NCI-H2227 treated with DMSO at 0.1 percent for 48 hours (cell line): Measurements from ENCODE around the gene WIPF2.
A peak's percentile ranks its signal among the peaks of the same experiment; 100 is the strongest.
"Not testable (repeated sequence)": the region's sequence is repeated elsewhere in the genome, so short reads cannot be mapped to it uniquely, and the experiment has no call there.

ENCODE experiments used
- DNase-seq: peaks from one replicate; lab custom pipeline; 2025; lab: John Stamatoyannopoulos, UW

WIPF2 gene

DNA sequence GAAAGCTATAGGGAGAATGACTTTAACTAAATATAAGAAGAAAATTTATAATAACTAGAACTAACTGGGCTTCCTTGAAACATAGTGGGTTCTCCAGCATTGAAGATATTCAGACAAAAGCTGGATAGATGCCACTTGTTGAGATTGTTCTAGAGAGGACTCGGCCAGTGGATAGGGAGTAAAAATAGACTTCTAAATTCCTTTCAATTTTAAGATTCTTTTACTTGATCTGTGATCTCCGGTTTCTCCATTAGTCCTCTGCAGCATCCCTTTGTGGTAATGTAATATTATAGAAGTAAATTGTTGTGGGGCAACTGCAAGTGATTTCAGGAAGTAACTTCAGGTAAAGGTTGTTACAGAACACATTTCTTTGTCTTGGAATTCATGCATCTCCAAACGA lies 79.6 kb downstream of the WIPF2 start:
- no peak for DNase-seq

DNA sequence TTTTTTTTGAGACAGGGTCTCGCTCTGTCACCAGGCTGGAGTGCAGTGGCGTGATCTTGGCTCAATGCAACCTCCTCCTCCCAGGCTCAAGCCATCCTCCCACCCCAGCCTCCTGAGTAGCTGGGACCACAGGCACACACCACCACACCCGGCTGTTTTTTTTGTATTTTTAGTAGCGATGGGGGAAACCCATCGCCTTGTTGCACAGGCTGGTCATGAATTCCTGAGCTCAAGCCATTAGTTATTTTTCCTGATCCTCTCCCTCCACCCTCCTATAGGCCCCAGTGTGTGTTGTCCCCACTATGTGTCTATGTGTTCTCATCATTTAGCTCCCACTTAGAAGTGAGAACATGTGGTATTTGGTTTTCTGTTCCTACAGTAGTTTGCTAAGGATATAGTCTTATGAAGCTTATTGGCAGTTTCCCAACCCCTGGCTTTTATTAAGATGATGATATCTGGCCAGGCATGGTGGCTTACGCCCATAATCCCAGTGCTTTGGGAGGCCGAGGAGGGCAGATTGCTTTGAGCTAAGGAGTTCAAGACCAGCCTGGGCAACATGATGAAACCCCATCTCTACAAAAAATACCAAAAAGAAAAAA lies 80.2 kb downstream of the WIPF2 start:
- not testable (repeated sequence) for DNase-seq

- DNase-seq: no peak
Measured at GRCh38 chr17:40301315-40301714, 82.2 kb downstream of the WIPF2 start.

GRCh38 chr17:40303009-40303657 lies 84.0 kb downstream of the WIPF2 start:
- peak; percentile 45 for DNase-seq

DNA sequence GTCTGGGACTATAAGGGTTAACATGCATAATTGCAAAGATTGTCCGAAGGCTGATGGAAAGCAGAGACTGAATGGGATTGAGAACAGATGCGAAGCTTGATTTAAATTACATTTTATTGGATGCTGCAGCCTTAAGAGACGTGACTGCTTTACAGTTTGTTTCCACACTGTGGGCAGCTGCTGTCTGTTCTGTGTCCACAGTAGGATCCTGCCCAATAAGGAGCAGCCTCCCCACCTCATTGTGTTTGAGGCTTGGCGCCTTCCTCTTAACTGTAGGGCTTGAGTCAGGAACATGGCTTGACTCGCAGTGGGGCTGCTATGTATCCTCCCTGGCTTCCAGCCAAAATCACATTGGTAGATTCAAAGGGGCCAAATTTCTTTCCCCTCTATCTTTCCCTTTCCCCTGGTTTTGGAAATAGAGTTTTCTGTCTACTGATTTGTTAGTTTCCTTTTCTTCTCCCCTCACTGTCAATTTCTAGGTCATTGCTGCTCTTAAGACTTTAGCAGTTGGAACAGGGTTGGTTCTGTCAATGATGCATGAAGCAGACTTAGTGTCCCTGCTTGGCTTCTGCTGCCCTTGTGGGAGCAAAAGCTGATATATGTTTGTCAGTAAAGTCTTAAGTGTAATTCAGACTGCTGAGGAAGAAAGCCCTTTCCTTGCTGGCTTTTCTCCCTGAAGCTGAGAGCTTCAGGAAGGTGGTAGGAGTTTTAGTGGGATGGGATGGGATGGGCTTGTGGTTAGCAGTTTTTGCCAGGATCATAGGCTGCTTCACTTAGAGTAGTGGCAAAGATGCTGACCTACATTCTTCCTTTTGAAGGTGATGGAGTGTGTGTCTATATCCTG lies 84.8 kb downstream of the WIPF2 start:
- peak; percentile 48 for DNase-seq

- DNase-seq: not testable (repeated sequence)
Measured at GRCh38 chr17:40304552-40304863, 85.4 kb downstream of the WIPF2 start.

GRCh38 chr17:40304866-40305265 lies 85.8 kb downstream of the WIPF2 start:
- not testable (repeated sequence) for DNase-seq

DNA sequence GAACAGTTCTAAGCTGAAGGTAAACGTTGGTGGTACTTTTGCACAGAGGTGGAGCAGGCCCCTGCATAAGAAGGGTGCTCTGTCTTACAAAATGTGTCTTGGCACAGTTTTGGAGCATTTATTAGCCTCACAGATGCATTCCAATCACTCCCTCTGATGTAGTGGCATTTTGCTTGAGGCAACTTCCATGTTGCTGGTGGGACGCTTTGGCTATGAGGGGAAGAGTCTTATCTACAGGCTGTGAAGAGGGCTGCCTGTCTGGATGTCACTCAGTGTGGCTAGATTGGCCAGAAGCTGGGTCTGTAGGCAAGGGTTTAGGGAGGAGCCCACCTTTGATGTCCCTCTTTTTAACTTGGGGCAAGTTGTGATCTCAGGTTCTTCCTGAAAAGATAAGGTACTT lies 87.3 kb downstream of the WIPF2 start:
- no peak for DNase-seq

DNA sequence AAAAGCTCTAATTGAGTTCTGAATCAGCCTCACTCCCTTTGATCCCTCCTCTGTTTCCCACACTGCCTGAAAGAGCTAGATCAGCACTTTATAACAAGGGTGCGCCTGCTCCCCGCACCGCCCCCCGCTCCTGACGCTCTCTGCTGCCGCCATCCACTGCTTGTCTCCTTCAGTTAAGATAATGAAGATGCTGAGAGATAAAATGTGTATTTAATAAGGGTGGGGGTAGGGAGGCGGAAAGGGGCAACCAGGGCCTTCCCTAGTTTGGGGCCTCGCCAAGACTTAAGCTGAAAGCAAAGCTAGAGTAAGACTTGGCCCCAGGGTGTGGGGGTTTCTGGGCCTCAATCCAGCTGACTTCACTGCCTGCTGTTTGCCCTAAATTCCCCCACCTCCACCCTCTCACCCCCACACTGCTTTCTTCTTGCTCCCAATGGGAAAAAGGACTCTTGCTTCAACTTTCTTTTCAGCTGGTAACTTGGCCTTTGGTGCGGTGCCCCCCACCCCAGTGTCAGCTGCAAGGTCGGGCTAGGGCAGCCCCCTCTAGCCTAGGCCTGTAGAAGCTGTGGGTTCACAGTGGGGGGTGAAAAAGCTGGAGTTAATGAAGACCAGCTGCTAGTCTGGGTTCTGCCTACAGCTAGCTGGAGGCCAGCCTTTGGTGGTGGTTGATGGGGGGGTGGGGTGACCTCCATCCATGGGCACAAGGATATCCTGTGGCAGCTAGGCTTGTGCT lies 88.1 kb downstream of the WIPF2 start:
- DNase-seq: peak; percentile 66

- DNase-seq: no peak
Measured at GRCh38 chr17:40307740-40308239, 88.7 kb downstream of the WIPF2 start.

DNA sequence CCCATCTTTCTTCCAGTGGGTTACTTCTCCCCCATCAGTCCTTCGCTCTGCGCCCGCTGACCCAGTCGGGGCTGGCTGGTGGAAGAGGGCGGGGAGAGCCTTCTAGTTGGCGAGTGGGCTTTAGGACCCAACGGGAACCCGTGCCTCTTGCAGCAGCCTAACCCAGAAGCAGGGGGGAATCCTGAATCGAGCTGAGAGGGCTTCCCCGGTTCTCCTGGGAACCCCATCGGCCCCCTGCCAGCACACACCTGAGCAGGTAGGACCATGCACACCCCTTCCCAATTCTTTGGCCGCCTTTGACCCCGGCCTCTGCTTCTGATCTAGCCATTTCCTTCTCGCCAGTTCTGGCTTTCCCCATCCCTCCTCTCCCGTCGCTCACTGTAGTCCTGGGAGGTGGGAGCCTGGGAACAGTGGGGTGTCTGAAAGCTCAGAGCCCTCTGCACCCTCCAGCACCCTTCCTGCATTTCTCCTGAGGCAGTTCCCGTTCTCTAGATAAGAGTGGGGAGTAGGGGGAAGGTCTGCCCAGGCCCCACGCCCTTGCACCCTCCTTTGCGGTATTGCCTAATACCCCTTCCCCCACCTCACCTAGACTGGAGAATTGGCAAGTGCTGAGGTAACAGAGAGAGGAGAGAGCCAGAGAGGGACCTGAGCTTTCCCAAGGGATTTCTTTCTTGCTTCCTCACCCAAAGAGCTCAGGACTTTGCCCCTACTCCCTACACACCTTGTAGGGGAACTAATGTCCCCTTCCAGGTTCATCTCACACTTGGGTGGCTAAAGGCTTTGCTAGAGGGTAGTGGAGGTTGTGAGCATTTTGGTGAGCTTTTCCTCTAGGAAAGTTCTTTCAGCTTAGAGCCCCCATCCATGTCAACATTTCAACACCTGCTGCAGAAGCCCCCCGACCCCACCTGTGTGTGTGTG lies 90.2 kb downstream of the WIPF2 start, which contains the start of gene RARA:
Gene RARA (plus strand): TSS at position 150 of the 918 bp plus-strand sequence. CDS start 22,039 bp downstream, outside the sequence.
- DNase-seq: peak; percentile 26

- no peak for DNase-seq
Measured at GRCh38 chr17:40309949-40310510, 90.9 kb downstream of the WIPF2 start.

GRCh38 chr17:40310882-40311391 lies 91.8 kb downstream of the WIPF2 start:
- no peak for DNase-seq

GRCh38 chr17:40311575-40311974 lies 92.5 kb downstream of the WIPF2 start:
- no peak for DNase-seq

DNA sequence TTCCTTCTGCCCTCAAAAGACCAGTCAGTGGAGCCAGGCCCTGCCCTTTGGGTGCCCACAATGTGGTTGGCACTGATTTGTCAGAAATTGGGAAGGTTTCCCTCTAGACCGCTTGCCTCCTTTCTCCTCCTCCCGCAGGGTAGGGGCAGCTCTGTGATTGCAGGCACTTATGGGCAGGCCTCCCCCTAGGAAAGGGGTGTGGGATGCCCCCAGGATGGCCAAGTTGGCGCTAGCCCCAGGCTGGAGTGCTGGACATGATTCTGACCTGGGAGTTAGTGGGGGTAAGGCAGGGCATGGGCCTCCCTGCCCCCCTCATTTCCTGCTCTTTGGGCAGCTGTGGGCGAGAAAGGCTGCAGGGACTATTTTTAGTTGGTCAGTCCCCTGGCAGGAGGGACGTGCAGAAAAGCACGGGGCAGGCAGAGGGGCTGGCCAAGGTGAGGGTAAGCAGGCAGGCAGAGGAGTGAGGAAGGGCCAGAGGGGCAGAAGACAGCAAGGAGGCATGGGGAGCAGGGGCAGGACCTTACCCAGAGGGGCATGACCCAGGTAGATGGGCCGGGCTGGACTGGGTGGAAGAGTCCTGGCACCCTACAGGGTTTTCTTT lies 93.1 kb downstream of the WIPF2 start:
- no peak for DNase-seq

DNA sequence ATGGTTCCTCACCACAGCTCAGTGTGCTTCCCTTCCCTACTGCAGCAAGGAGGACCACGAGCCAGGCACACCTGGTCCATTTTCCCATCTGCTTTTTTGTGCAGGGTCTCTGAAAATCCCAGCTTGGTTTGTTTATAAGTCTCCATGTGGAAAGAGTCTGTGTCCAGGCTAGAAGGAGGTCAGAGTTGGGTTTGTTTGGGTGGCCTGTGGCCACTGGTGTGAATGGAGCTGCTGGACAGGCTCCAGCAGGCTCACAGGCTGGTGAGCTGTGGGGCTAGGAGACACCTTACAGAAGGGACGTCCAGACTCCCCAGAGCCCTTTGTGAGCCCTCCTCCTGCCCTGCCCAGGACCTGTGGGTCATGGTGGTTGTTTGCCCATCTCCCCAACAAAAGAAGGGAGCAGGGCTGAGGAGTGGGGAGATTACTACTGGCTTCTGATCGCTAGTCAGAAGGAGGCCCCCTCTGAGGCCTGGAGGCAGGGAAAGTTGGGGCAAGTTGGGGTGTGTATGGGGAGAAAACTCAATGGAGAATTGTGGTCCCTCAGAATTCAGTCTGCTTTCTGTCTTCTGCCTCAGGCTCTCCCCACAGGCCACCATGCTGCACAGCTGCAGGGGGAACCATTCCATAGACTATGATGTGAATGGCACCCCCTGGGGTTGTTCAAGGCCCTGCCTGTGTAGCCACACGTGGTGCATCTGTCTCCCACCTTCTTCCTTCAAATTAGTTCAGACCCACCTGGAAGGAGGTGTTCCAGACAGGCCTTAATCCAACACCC lies 94.0 kb downstream of the WIPF2 start:
- no peak for DNase-seq

- DNase-seq: no peak
Measured at GRCh38 chr17:40313668-40314583, 94.8 kb downstream of the WIPF2 start.

DNA sequence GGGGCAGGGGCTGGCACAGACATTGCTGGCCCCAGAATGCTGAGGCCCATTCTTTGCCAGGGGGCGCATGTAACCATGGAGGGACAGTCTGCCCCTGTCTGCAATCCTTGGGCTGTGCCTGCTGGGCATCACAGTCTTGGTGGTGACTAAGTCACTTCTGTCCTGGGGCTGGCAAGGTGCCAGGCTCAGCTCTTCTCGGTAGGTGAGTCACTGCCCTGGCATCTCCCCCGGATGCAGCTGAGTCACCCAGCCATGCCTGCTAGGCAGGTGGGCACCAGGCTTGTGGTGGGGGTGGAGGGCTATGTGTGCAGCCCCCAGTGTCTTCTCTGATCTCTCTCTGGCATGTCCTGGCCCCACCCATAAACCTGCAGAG lies 95.5 kb downstream of the WIPF2 start:
- no peak for DNase-seq
